Right lobe of liver (tissue), 6 donors: ENCODE results near the gene RPTOR. TPM values are rescaled to one million over a fixed set of nuclear protein-coding genes. Genes with fewer than 3 reads are reported as not detected.

ENCODE experiments used
- ATAC-seq, 4 donors: fragments of 200-7000 bp; cut with Tn5 transposase; one replicate each; pipeline ENCODE4 v1.9.1; 2020; ENCODE audit warnings: mild to moderate bottlenecking in 4 of 4, moderate library complexity in 4 of 4
- DNase-seq, 3 donors: peaks; one replicate each; pipeline ENCODE4 v3.0.0-alpha.2; 2020
- H3K27ac ChIP-seq, 3 donors: fragments of 200-600 bp; one replicate each; pipeline ENCODE4 v1.8.0; 2022
- H3K27me3 ChIP-seq, 2 donors: fragments of 200-600 bp; one replicate each; pipeline ENCODE4 v1.8.0; 2022
- H3K36me3 ChIP-seq, 4 donors: fragments of 200-600 bp; sonication (generic) in 1 of 4; one replicate each; pipeline versions ENCODE4 v1.5.1 to v1.8.0; 2017 to 2022; ENCODE audit warnings: control low read depth in 1 of 4
- H3K4me1 ChIP-seq, 4 donors: fragments of 200-600 bp; sonication (generic) in 1 of 4; one replicate each; pipeline versions ENCODE4 v1.5.1 to v1.8.0; 2017 to 2022; ENCODE audit warnings: control low read depth in 1 of 4
- H3K4me3 ChIP-seq, 3 donors: fragments of 200-600 bp; one replicate each; pipeline ENCODE4 v1.8.0; 2022
- H3K9me3 ChIP-seq, 4 donors: fragments of 200-600 bp; sonication (generic) in 1 of 4; one replicate each; pipeline versions ENCODE4 v1.5.1 to v1.8.0; 2017 to 2022; ENCODE audit warnings: control low read depth in 1 of 4
- CTCF ChIP-seq, 4 donors: fragments of 200-600 bp in 3 of 4; fragments of 450-650 bp in 1 of 4; IDR thresholded peaks; one replicate each; pipeline versions ENCODE4 v1.5.1 to v1.8.0; 2016 to 2022; ENCODE audit warnings: antibody characterized with exemption in 4 of 4, mild to moderate bottlenecking in 2 of 4
- POLR2A ChIP-seq: fragments of 450-650 bp; IDR thresholded peaks from one replicate; pipeline ENCODE4 v1.6.1; 2017; ENCODE audit warnings: antibody characterized with exemption, mild to moderate bottlenecking
- WGBS: methylation state at CpG from one replicate; pipeline ENCODE4 v1.1.6; 2018; ENCODE audit warnings: low coverage, low lambda C conversion rate; ENCODE audit not compliant: insufficient coverage; ENCODE audit errors: missing lambda C conversion rate; 5-methylcytosine and 5-hydroxymethylcytosine counted together
- intact Hi-C, 2 donors: fragments of 100-400 bp; cut with DNase I; formaldehyde crosslinking; loops; one replicate each; pipeline versions ENCODE4 v1.11.2 to v1.14.1; 2022
- total RNA-seq, 6 experiments: library from RNA; depleted of rRNA in 2 of 6; stranded (reverse); fragments of >200 nt in 2 of 6; fragmentation: NEBNext Ultra II Directional in 3 of 6; extraction: Animal tissue kit (Norgen Biotek cat#: 25700) in 3 of 6; gene quantifications; one replicate each; pipeline versions ENCODE4 v1.1.0 to v1.2.4, GENCODE V29; 2016 to 2023
- donor health status: DM: no; HTN: yes; CAD: no.
- donor health status: DM: no; HTN: no; CAD: no.
- donor health status: DM: no; HTN: no; CAD: no.
- donor health status: DM: no; HTN: yes; CAD: no.
- donor health status: DM: no; HTN: yes; CAD: no.

The RPTOR gene
- total RNA-seq, 6 experiments from 2014 or later: 13.1 to 24.0 (median 15.5) TPM

GRCh38 chr17:80836658-80836965, 292.0 kb downstream of the RPTOR start:
- intact Hi-C loops: no loop called here
- TF ChIP-seq CTCF (IDR thresholded peaks at IDR 0.05) (no peak), POLR2A (no peak)
- H3K36me3 ChIP-seq: no peaks in the 10 kb centered on the region
- no peaks in the 10 kb centered on the region for H3K27me3 ChIP-seq
- WGBS: no CpG with 5 or more reads among the region's 7 CpGs
- no peaks in the 10 kb centered on the region for H3K4me1 ChIP-seq
- no peaks in the 10 kb centered on the region for H3K9me3 ChIP-seq
- H3K4me3 ChIP-seq: no peak overlapping the region
- ATAC-seq: no peak
- no peak for DNase-seq
- H3K27ac ChIP-seq: no peak overlapping the region

GRCh38 chr17:80836971-80837481, 292.4 kb downstream of the RPTOR start:
- intact Hi-C loops: no loop called here
- Histone ChIP-seq H3K36me3 (no peaks in the 10 kb centered on the region), H3K27me3 (no peaks in the 10 kb centered on the region), H3K9me3 (no peaks in the 10 kb centered on the region), H3K27ac (no peak overlapping the region), H3K4me1 (no peaks in the 10 kb centered on the region), H3K4me3 (no peak overlapping the region)
- TF ChIP-seq POLR2A (no peak), CTCF (IDR thresholded peaks at IDR 0.05) (no peak)
- DNase-seq (peak in 1 of 3 donors; percentile 46), ATAC-seq (no peak)
- 96% methylated on average over 5 of the region's 16 CpGs for WGBS

- no peaks in the 10 kb centered on the region for H3K36me3 ChIP-seq
- TF ChIP-seq CTCF (IDR thresholded peaks at IDR 0.05) (no peak), POLR2A (no peak)
- DNase-seq: peak in 1 of 3 donors; percentile 44
- no peaks in the 10 kb centered on the region for H3K27me3 ChIP-seq
- H3K4me1 ChIP-seq: no peaks in the 10 kb centered on the region
- H3K4me3 ChIP-seq: no peak overlapping the region
- H3K9me3 ChIP-seq: no peaks in the 10 kb centered on the region
- 97% methylated on average over 7 of the region's 18 CpGs for WGBS
- ATAC-seq: no peak
- intact Hi-C loops: no loop called here
- H3K27ac ChIP-seq: no peak overlapping the region
Measured at GRCh38 chr17:80837711-80838110, 293.1 kb downstream of the RPTOR start.

- DNase-seq (peak in 1 of 3 donors; percentile 46), ATAC-seq (peak in 1 of 4 donors; percentile 9)
- Histone ChIP-seq H3K4me3 (no peak overlapping the region), H3K27ac (no peak overlapping the region), H3K9me3 (no peaks in the 10 kb centered on the region), H3K27me3 (no peaks in the 10 kb centered on the region), H3K4me1 (no peaks in the 10 kb centered on the region), H3K36me3 (no peaks in the 10 kb centered on the region)
- intact Hi-C loops: no loop called here
- 91% methylated on average over 14 of the region's 30 CpGs for WGBS
- no peak for TF ChIP-seq POLR2A
- no peak for TF ChIP-seq CTCF (IDR thresholded peaks at IDR 0.05)
Measured at GRCh38 chr17:80838311-80839025, 293.8 kb downstream of the RPTOR start.

GRCh38 chr17:80839026-80839345, 294.3 kb downstream of the RPTOR start:
- H3K4me3 ChIP-seq: no peak overlapping the region
- H3K27ac ChIP-seq: no peak overlapping the region
- no peak for DNase-seq
- H3K36me3 ChIP-seq: no peaks in the 10 kb centered on the region
- TF ChIP-seq POLR2A: no peak
- TF ChIP-seq CTCF (IDR thresholded peaks at IDR 0.05): no peak
- H3K27me3 ChIP-seq: no peaks in the 10 kb centered on the region
- WGBS: 45% methylated on average over 5 of the region's 11 CpGs
- no peaks in the 10 kb centered on the region for H3K9me3 ChIP-seq
- no peak for ATAC-seq
- no peaks in the 10 kb centered on the region for H3K4me1 ChIP-seq
- intact Hi-C loops: no loop called here
